NCI-H128 (cell line): ENCODE measurements around the gene IL17C.

ENCODE experiments used
- DNase-seq: peaks from one replicate; lab custom pipeline; 2025; ENCODE audit not compliant: unreplicated experiment; lab: John Stamatoyannopoulos, UW

IL17C gene

DNA sequence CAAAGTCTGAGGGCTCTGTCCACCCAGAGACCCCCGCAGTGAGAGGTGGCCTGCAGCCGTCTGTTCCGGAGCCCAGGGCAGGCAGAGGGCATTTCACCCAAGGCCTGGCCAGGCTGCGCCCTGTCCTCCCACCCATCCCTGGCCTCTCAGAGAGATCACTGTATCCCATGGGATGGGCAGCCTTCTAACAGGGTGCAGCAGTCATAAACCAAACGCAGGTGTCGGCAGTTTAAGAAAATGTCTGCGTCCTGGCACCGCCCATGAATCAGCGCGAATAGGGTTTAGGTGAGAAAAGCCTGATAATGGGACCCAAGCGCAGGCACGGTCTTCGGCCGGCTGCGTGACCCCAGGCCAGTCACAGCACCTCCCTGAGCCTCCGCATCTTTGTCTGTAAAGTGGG lies 7.1 kb downstream of the IL17C start:
- no peak for DNase-seq

DNA sequence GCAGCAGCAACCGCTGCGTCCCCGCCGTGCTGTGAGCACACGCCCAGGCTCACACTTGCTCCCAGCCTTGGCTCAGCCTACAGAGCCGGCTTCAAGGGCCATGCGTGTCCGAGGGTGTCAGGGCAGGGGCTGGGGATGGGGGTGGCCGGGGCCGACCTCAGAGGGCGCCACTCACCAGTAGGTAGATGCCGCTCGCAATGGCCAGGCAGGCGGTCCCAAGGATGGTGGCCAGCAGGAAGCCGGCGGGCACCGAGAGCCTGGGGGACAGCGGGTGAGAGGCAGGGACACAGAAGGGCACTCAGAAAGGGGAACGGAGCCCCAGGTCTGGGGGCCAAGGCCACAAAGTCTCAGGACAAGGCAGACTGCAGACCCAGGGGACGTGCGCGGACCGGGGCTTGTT lies 7.6 kb downstream of the IL17C start:
- DNase-seq: no peak

- no peak for DNase-seq
These were observed 8.1 kb downstream of the IL17C start for GRCh38 chr16:88646345-88647034.

DNA sequence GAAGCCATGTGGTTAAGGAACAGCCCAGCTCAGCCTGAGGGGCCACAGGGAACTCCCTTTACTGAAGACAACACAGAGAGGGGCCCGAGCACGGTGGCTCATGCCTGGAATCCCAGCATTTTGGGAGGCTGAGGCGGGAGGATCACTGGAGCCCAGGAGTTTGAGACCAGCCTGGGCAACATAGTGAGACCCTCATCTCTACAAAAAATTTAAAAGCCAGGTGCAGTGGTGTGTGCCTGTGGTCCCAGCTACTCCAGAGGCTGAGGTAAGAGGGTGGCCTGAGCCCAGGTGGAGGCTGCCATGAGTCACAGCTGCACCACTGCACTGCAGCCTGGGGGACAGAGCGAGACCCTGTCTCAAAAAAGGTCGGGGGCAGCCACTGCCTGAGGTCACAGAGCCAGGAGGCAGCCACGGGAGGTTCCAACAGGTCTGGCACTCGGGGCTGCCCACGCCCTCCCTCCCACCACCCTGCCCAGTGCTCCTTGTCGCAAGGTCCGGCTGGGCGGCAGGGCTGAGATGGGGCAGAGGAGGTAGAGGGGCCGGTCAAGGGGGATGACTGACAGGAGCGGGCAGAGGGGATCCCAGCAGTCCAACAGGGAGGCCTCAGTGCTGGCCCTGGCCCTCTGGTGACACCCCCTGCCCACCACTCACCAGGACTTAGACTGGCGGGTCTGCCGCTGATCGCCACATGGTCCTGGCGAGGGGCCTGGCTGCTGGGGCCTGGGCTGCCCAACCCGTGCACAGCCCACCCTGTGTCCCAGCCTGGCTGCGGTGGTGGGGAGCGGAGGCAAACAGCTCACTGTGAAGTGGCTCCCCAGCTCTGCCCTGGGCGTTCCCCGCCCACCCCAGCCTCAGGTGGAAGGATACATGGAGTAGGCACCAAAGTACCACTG lies 9.1 kb downstream of the IL17C start:
- DNase-seq: no peak

DNA sequence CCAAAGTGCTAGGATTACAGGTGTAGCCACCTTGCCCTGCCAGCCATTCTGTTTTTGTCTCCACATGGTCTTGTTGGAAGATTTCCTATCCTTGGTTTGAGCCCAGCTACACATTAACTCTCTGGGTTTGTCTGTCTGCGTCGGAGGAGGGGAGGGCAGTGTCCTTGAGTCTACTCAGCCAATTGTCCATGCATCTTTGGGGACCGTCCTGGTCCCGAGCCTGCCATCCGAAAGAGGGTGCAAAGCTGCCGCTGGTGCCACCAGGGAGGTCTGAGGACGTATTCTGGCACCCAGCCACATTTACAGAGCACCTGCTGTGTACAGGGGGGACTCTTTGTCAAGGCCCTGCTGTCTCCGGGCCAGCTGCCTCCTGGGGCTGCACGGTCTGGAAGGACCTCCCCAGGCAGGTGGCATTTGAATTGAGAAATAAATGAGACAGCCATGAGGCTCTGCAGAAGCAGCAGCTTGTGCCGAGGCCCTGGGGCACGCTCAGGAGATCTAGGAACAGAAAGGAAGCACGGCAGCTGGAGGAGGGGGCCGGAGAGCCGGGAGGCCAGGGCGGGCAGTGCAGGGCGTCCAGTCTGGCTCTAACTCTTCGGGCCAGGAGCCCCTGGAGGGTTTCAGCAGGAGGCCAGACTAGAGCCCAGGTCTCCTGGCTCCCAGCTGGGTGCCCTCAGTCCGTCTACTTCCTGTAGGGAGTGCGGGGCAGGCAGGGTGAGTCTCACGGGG lies 11.0 kb downstream of the IL17C start:
- DNase-seq: no peak

DNA sequence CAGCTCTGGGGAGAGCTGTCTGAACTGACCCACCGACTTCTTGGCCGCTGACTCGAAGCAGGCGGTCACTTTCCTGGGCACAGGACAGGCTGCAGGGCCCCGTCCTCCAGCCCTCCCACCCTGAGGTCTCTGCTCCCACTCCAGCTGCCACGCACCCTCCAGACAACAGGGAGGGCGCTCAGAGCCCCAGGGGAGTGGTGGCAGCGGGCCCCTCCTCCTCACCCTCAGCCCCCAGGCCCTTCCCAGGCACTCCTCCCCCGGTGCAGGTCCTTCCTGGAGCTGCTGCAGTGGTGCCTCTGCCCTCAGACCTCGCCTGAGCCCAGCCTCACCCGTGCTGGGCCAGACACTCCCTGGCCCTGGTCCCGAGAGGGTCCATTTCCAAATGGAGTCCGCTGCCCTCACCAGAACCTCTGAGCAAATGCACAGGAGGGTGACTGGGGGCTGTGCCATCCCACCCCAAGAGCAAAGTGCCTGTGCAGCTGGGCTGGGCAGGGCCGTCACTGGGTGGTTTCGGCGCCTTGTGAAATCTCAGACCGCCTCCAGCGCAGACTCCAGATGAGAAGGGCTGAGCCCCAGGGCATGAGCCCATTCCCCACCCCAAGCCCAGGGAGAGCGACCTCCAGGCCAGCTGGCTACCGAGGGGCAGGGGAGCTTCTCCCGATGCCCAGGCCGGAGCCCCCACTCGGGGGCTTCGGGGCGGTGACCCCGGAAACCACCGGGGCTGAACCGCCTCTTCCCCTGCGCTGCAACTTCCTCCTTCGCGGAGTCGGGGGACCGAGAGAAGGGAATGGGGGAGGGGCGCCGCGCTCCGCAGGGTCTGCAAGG lies 11.8 kb downstream of the IL17C start:
- DNase-seq: no peak

- DNase-seq: no peak
These were observed 12.4 kb downstream of the IL17C start, which contains the start of gene CYBA for GRCh38 chr16:88650749-88651275. Gene CYBA, minus strand, starts transcription at chr16:88651053. Its CDS starts 40 bp downstream, at chr16:88651013.

DNA sequence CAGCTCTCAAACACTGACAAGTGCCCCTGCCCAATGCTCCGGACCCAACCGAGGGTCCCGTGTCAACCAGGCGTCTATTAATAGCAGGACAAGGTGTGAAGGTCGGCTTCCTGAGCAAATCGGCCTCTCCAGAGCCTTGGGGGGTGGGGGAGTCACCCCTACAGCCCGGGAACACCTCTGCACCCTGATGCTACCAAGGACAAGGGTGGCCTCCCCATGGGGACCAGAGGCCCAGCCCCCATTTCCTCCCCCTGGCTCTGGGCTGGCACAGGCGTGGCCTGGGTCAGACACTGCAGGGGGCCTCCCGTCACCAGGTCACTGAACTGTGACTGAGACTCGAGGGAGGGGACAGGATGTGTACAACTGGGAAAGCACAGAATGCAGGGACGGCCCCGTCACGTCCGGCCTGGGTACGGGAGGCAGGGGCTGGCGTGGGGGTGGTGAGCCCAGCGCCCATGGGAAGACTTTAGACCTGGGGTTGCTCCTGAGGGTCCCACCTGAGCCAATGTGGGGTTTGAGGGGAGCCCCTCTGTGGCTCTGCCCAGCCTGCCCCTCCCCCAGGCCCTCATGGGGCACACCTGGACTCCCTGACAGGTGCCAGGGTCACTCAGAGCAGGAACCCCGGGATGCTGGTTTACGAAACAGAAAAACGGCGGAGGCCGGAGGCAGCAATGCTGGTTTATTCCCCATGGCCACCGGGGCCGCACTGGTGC lies 13.1 kb downstream of the IL17C start:
- DNase-seq: no peak

- no peak for DNase-seq
These were observed 13.8 kb downstream of the IL17C start for GRCh38 chr16:88651989-88652761.

DNA sequence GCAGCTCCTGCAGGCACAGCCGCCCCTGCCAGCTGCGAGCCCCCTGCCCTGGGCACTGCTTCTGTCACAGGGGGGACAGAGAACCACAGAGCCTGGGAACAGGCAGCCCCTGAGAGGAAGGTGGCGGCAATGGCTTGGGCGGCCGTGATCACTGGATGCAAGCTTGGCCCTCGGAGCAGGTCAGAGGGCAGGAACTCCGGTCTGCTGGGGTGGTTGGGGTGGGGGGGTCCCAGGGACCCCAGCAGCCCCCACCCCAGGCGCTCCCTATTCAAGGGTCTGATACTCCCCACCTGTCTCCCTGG lies 14.3 kb downstream of the IL17C start:
- no peak for DNase-seq

GRCh38 chr16:88653101-88653500 lies 14.7 kb downstream of the IL17C start:
- DNase-seq: no peak

GRCh38 chr16:88653596-88654362 lies 15.4 kb downstream of the IL17C start:
- DNase-seq: no peak

DNA sequence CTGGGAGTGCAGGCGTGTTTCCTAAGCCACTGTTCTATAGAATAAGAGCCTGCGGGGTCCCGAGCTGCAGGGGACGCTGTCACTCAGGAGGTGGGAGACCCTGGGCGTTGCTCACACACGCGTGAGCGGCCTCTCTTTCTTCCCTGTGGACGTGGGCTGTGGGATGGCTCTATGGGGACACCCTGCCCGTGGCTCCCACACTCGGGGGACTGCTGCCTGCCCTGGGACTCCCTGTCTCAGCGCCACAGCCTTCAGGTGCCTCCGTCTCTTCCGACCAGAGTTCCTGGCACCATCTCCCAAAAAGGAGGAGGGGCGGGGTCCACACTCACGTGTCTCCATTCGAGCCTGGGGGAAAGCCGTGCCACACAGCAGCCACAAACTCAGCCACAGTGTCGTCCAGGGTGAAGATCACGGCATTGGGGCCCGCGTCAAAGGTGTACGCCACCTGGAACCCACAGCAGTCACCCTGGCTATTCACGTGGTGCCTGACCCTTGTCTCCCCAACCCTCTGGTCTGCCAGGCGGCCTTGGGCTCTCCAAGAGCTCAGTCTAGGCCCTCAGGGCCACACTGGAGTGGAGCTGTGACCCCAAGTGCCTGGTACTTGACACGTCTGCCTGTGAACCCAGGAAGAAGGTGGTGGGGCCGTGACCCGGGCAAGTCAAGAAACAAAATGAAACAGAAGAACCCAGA lies 16.1 kb downstream of the IL17C start:
- no peak for DNase-seq

GRCh38 chr16:88655053-88655732 lies 16.8 kb downstream of the IL17C start:
- no peak for DNase-seq

- no peak for DNase-seq
These were observed 17.4 kb downstream of the IL17C start for GRCh38 chr16:88655733-88656281.

GRCh38 chr16:88656291-88656980 lies 18.1 kb downstream of the IL17C start:
- no peak for DNase-seq

- DNase-seq: no peak
These were observed 19.0 kb downstream of the IL17C start for GRCh38 chr16:88657371-88657770.
